Hippocampal formation (tissue), 2 donors: ENCODE results near the gene SRPK3.
"Not testable (repeated sequence)": the region's sequence is repeated elsewhere in the genome, so short reads cannot be mapped to it uniquely, and the experiment has no call there.

Experiments used
- DNase-seq, 2 donors: peaks; one replicate each; lab custom pipeline; 2025; lab: John Stamatoyannopoulos, UW

SRPK3 gene

DNA sequence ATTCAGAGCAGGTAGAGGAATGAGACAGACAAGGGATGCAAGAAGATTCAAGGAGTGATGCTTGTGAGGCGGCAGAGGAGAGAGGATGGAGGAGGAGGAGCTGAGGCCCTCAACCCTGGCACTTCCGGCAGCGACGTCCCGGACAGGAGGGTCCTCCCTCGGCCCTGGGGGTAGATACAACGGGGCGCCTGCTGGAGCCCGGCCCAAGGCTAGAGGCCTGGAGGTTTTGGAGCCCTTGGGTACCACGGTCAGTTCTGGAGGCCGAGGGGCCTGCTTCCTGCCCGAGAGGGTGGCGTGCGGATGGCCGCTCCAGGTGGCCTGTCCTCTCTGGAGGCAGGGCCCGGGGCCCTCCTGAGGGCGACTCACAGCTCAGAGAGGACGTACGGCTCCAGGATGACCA lies 27.1 kb downstream of the SRPK3 start:
- DNase-seq = no peak

DNA sequence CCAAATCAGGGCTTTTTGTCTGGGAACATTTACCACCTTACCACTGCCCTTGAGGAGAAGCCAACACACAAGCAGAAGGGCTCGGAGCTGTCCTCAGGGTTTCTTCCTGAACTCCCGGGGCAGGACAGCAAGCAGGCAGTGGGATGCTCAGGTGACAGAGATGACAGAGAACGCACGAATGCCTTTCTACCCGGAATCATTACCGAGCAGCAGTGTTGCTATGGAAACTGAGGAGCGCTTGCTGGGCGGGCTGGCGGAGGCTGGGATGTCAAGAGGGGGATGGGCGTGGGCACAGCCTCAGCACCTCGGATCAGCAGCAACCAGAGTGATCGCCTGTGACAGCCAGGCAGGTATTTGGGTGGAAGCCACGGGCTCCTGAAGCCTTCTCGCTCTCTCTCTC lies 31.4 kb downstream of the SRPK3 start:
- no peak for DNase-seq

- DNase-seq = no peak
Observed at GRCh38 chrX:153813161-153813560, 32.3 kb downstream of the SRPK3 start.

GRCh38 chrX:153814591-153815315 lies 33.9 kb downstream of the SRPK3 start:
- DNase-seq = no peak

- no peak for DNase-seq
Observed at GRCh38 chrX:153816831-153817690, 36.2 kb downstream of the SRPK3 start.

DNA sequence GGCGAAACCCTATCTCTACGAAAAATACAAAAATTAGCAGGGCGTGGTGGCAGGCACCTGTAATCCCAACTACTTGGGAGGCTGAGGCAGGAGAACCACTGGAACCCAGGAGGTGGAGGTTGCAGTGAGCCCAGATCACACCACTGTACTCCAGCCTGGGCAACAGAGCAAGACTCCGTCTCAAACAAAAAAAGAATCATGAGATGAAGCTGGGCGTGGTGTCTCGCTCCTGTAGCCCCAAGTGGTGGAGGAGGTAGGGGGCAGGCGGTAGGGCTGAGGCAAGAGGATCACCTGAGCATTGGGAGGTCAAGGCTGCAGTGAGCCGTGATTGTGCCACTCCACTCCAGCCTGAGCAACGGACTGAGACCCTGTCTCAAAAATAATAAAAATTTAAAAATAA lies 37.2 kb downstream of the SRPK3 start:
- not testable (repeated sequence) for DNase-seq

DNA sequence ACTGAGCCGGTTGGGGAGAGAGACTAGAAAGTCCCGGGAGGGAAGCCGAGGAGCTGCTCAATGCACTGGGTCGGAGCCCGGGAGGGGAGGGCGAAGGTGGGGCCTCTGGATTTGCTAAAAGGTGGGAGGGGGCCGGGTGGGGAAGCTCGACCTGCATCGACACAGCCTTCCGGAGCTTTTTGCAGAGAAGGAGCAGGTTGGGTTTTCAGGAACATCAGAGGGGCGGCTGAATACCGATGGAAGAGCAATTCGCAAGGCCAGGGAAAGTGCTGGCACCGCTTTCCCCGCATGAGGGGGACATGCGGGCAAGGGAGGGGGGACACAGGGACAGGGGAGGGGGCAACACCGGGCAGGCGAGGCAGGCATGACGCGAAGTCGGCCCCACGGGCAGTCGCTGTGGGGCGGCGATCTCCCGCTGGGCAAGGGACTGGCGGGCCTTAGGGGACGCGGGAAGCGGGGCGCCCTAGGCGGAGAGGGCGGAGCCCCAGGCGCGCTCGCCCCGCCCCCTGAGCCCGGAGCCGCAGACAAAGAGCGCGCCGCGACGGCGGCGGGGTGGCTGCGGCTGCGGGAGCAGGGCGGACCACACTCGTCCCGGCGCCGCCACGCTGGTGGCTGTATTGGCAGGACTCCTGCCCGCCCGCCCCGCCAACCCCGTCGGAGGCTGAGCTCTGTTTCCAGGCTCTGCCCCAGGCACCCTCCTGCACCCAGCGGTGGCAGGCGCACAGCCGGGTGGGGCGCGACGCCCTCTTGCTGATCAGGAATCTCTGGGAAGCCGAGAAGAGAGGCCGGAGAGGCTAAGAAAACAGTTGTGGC lies 37.9 kb downstream of the SRPK3 start:
- no peak for DNase-seq

GRCh38 chrX:153819384-153820040 lies 38.7 kb downstream of the SRPK3 start:
- DNase-seq = no peak

DNA sequence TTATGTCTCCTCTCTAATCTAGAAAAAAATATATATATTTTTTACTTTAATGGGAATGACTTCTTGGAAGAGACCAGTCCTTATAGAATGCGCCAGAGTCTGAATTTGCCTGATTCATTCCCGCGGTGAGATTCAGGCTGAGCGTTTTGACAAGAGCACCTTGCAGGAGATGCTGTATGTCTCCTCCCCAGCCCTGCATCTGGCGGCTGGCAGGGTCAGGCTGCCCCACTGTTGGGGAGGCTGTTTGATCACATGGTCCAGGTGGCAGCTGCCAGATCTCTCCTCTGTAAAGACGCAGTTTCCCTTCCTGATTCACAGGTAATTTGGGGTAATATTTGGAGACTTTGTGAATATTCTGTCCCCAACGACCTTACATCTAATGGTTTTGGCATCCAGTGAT lies 39.8 kb downstream of the SRPK3 start:
- no peak for DNase-seq

DNA sequence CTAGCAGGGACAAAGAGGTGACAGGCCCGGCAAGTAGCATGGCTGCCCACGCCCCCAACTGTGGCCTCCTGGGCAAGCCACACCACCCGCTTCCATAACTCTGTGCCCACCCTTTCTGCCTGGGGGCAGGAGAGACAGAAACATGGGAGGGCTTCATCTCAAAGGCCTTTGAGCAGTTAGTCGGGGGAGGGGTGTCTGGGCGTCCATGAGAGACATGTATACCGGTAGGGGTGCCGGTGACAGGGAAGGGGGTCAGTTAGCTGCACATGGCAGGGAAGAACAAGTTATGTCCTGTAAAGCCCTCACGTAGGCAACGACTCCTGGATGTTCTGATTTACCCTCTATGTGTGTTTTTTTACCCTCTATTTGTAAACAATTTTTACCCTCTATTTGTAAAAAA lies 40.2 kb downstream of the SRPK3 start:
- no peak for DNase-seq

GRCh38 chrX:153824348-153824747 lies 43.5 kb downstream of the SRPK3 start:
- no peak for DNase-seq

DNA sequence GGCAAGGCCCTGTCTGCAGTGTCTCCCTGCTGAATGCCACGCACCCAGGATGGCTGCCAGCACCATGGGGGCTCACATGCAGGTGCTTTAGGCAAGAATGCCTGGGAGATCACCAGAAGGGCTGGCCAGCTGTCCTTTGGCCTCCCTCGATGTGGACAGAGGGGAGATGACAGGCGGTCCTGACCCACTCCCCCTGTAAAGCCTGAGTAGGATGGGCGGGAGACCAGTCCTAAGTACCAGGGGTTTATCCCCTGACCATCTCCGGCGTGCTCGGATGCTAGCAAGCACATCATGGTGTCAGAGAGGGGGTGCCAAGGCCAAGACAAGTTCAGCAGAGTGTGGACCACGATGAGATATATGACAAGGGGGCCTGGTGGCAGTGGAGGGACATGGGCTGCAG lies 44.2 kb downstream of the SRPK3 start:
- DNase-seq = no peak

GRCh38 chrX:153827016-153827415 lies 46.2 kb downstream of the SRPK3 start:
- DNase-seq = no peak

- no peak for DNase-seq
Observed at GRCh38 chrX:153827903-153828302, 47.1 kb downstream of the SRPK3 start.

DNA sequence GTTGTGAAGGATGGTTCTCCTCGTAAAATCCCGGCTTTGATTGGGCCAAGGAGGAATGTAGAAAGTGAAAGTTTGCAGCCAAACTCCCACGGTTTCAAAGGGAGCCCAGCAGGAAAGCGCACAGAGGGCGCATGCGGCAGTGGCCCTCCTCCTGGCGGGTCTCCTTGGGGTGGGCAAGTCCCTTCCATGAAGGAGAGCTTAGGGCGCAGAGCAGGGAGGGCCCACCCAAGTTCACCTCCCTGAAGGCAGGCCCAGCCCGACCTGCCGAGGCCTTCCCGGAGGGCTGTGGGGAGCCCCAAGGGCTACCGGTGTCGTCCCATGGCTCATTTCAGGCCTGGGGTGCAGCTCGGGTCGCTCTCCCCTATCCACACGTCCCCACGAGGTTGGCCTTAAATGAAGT lies 47.5 kb downstream of the SRPK3 start:
- DNase-seq = no peak

DNA sequence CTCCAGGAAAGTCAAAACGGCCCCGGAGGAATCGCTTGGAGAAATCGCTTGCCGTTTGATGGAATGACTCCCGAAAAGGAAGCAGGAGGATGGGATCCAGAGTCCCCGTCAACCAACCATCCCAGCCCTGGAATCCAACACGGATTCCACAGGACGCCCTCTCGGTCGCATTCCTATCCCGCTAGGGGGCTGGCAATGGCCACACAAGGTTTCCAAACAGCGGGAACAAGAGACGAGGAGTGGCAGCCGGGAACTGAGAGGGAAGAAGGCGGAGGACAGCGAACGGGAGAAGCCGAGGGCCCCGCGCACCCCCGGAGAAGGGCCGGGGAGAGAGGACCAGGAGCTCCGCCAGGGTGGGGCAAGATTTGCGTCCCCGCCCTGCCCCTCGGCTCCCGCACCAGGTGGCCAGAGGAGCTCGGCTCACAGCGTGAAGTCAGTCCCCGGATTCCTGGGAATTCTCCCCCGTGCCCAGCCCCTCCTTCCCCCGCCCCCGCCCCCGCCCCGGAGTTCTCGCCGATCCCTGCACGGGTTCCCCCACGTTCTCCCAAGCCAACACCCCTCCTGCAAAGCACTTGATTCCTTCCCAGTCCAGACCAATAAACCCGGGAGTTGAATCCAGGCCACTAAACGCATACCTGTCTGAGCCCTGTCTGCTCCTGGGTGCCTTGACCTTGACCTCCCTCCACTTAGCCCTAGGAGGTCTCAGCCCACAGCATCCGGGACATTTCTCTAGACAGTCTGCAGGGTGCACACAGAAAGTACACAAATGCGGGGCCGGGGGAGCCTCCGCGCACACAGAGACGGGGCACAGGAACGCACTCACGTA lies 48.1 kb downstream of the SRPK3 start:
- DNase-seq = no peak

DNA sequence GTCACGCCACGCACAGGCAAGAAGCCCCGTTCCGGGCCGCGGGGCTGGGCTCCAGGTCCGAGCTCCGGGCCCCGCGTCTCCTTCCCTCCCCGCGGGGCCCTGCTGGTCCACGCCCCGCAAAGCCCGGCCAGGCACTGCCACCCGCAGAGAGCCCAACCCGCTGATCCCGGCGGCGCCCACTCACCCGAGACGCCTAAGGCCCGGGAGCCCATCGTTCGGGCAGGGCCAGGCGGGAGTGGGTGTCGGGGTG lies 48.6 kb downstream of the SRPK3 start:
- no peak for DNase-seq

DNA sequence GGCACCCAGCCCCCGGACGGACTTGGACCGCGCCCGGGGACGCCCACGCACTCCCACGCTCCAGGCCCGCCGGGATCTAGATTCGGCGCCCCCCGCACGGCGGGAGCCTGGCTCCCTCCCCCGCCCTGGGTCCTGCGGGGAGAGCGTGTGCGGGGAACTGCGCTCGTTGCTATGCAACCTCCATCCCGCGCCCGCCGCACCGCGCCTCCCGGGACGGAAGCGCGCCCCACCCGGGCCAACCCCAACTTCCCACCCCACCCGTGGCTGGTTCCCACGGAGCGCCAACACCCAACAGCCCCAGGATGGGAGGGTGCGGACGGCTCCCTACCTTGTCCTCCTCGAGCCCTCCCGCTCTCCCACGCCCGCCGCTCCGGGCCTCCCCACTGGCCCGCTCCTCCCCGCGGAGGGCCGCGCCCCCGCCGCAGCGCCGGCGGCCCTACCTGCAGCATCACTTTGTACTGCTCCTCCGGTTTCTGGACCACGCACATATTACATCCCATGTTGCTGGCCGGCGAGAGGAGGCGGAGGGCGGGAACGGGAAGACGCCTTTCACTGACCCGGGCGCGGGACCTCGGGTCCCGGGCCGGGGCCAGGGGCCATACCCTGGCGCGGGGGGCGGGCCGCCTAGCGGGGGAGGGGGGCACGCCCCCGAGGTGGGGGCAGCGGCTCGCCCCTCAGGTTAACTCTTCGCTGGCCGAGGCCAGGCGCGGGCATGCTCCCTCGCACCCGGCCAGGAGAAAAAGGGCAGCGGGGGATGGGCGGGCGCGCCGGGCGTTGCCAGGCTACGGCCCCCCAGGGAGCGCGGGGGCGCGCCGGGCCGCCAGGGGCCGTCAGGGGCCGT lies 49.2 kb downstream of the SRPK3 start, which contains the start of gene PDZD4:
Gene PDZD4, minus strand, starts transcription at position 746 of the 841 bp plus-strand sequence. Its CDS starts 246 bp downstream, at position 500.
- no peak for DNase-seq

DNA sequence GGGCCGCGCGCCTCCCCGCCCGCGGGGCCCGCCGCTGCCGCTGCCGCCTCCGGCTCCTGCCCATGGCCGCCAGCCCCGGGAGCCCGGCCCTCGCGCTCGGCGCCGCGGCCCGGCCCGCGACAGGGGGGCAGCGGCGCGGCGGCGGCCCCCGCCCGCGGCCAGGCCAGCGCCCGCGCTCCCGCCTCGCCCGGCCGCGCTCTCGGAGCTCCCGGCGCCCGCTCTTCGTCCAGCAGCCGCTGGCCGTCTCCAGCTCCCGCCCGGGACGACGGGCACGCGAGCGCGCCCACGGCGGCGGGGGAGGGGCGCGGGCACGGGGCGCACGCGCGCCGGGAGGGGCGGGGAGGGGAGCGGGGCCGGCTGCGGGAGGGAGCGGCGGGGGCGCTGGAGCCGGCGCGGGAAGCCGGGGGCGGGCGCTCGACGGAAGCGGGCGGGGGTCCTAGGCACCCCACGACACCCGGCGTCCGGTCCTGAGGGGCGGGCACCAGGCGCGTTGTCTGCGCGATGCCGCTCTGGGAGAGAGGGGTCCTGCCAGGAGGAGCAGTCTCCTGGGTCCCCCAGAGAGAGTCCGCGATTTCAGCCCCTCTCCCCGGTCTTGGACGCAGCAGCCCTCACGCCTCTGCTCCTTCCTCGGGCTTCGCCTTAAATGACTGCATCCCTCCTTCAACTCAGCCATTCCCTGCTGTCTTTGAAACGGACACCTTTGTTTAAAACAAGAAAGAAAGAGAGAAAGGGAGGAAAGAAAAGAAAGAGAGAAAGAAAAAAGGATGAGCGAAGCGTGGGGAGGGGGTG lies 50.0 kb downstream of the SRPK3 start:
- no peak for DNase-seq
